NCI-H2029 (cell line): ENCODE data around the gene PHF2.

ENCODE experiments used
- DNase-seq: peaks from one replicate; lab custom pipeline; 2025; lab: John Stamatoyannopoulos, UW

PHF2 gene

GRCh38 chr9:93678199-93679019, 102.0 kb downstream of the PHF2 start:
- no peak for DNase-seq

GRCh38 chr9:93679536-93680442, 103.4 kb downstream of the PHF2 start:
- DNase-seq: no peak

- DNase-seq: no peak
Observed at GRCh38 chr9:93680443-93681268, 104.3 kb downstream of the PHF2 start.

GRCh38 chr9:93681269-93682154, 105.1 kb downstream of the PHF2 start:
- DNase-seq: no peak

GRCh38 chr9:93682155-93682968, 106.0 kb downstream of the PHF2 start:
- DNase-seq: peak; percentile 71

GRCh38 chr9:93683331-93684134, 107.1 kb downstream of the PHF2 start:
- DNase-seq: no peak

- no peak for DNase-seq
Observed at GRCh38 chr9:93684161-93684765, 107.9 kb downstream of the PHF2 start.

GRCh38 chr9:93684806-93685543, 108.6 kb downstream of the PHF2 start:
- DNase-seq: no peak

GRCh38 chr9:93686127-93686879, 109.9 kb downstream of the PHF2 start:
- no peak for DNase-seq

- DNase-seq: no peak
Observed at GRCh38 chr9:93686880-93687236, 110.5 kb downstream of the PHF2 start.

GRCh38 chr9:93690618-93691017, 114.2 kb downstream of the PHF2 start:
- no peak for DNase-seq

GRCh38 chr9:93693129-93693528, 116.7 kb downstream of the PHF2 start:
- DNase-seq: no peak

- DNase-seq: peak; percentile 91
Observed at GRCh38 chr9:93697352-93698139, 121.2 kb downstream of the PHF2 start.

GRCh38 chr9:93698140-93698908, 121.9 kb downstream of the PHF2 start:
- no peak for DNase-seq

- peak; percentile 71 for DNase-seq
Observed at GRCh38 chr9:93699650-93700049, 123.3 kb downstream of the PHF2 start.
